Measurements from ENCODE around the gene YDJC. TPM values are rescaled to one million over a fixed set of nuclear protein-coding genes. Genes with fewer than 3 reads are reported as not detected.
A peak's percentile ranks its signal among the peaks of the same experiment; 100 is the strongest.

YDJC gene
- total and polyA plus RNA-seq, 2 of the 4 experiments (the other 2 are of a cell fraction) = 8.1 to 23.6 TPM

DNA sequence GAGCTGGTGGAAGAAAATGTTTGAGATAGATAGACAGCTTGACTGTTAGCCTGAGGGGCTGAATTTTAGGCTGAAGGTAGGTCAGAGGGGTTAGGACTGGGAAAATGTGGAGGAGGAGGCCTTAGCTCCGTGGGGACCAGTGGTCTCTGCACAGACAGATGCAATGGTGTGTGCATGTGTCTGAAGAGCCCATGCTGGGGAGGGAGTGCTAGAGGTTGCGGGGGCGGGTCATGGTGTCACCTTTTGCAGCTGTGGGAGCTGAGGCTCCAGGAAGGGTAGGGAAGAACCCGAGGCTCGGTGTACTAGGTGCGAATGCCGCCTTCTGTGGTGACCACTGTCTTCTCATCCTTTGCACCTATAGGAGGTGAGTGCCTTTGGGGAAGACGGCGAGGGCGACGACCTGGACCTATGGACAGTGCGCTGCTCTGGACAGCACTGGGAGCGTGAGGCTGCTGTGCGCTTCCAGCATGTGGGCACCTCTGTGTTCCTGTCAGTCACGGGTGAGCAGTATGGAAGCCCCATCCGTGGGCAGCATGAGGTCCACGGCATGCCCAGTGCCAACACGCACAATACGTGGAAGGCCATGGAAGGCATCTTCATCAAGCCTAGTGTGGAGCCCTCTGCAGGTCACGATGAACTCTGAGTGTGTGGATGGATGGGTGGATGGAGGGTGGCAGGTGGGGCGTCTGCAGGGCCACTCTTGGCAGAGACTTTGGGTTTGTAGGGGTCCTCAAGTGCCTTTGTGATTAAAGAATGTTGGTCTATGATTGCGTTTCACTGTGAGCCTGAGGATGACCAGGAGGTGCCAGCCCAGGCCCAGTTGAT lies 13.9 kb upstream of the YDJC start (continued):
- TF ChIP-seq RAD21 (IDR thresholded peaks at IDR 0.05; ENCODE audit: low read length) = no peak

DNA sequence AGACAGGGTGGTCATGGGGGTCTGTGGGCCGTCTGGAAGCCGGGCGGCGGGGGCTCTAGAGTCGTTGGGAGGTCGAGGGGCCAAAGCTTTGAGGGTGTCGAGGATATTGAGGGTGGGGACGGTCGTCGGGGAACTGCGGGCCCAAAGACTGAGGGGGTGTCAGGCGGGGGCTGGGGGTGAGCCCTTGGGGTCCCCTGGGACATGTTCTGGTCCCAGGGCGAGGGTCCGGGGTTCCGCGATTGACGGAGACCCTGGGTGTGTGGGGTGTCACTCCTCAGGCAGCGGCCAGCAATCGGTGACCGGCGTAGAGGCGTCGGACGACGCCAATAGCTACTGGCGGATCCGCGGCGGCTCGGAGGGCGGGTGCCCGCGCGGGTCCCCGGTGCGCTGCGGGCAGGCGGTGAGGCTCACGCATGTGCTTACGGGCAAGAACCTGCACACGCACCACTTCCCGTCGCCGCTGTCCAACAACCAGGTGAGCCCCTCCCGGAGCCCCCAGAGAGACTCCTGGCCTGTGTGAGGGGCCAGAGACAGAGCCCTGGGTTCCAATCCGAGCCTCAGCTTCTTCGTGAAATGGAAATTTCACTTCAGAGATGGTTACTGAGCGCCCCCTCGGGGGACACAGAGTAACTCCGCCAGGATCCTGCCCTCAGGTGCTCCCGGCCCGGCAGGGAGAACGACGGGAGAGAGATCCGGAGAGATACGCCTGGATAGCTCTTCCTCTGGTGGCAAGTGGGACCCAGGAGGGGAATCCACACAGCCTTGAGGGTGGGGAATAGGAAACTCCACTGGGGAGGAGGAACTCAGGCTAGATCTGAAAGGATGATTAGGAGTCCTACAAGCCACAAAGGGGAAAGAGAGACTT lies 13.0 kb upstream of the YDJC start:
- DNase-seq (peak; percentile 44), ATAC-seq (ENCODE audit: low read depth) (no peak)
- H2BK5ac ChIP-seq (ENCODE audit: low read depth, low read length, poor library complexity, severe bottlenecking) = no peak overlapping the region
- no peaks in the 10 kb centered on the region for H3K27me3 ChIP-seq (ENCODE audit: control insufficient read depth, insufficient read depth, low read length)
- no peak overlapping the region for H4K5ac ChIP-seq (ENCODE audit: low read depth, low read length)
- H3K14ac ChIP-seq (replicated peaks; ENCODE audit: low read depth, low read length) = no peak overlapping the region; the same call in 1 of the 2 replicates
- H2AK5ac ChIP-seq (ENCODE audit: low read depth, low read length) = no peak overlapping the region
- peaks cover 5% of the 10 kb centered on the region for H3K36me3 ChIP-seq (ENCODE audit: control insufficient read depth, insufficient read depth, low read length)
- dilution Hi-C loops (cut with HindIII; ENCODE audit: low sequenced_read_pairs, unreplicated experiment) (no loop called here), in situ Hi-C loops (cut with MboI; ENCODE audit: low sequenced_read_pairs) (no loop called here), intact Hi-C loops (cut with micrococcal nuclease) (no loop called here)
- H2BK20ac ChIP-seq (ENCODE audit: low read depth, low read length) = no peak overlapping the region
- peak overlapping the region; percentile 73 for H3K9ac ChIP-seq (ENCODE audit: low read depth, low read length)
- 0 out of 2 replicates have a peak, but pooled peaks have one; percentile 9 for TF ChIP-seq MXI1 (IDR thresholded peaks at IDR 0.05; ENCODE audit: borderline replicate concordance, low read depth, low read length)
- peak; percentile 38 for TF ChIP-seq SMC3 (IDR thresholded peaks at IDR 0.05; ENCODE audit: low read depth, low read length)
- TF ChIP-seq, protein P1, sequence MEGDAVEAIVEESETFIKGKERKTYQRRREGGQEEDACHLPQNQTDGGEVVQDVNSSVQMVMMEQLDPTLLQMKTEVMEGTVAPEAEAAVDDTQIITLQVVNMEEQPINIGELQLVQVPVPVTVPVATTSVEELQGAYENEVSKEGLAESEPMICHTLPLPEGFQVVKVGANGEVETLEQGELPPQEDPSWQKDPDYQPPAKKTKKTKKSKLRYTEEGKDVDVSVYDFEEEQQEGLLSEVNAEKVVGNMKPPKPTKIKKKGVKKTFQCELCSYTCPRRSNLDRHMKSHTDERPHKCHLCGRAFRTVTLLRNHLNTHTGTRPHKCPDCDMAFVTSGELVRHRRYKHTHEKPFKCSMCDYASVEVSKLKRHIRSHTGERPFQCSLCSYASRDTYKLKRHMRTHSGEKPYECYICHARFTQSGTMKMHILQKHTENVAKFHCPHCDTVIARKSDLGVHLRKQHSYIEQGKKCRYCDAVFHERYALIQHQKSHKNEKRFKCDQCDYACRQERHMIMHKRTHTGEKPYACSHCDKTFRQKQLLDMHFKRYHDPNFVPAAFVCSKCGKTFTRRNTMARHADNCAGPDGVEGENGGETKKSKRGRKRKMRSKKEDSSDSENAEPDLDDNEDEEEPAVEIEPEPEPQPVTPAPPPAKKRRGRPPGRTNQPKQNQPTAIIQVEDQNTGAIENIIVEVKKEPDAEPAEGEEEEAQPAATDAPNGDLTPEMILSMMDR (conservative IDR thresholded peaks at IDR 0.05; ENCODE audit: low read depth, low read length) = peak; percentile 62
- no peak for TF ChIP-seq NFE2L2 (IDR thresholded peaks at IDR 0.05; ENCODE audit: low read depth, low read length)
- TF ChIP-seq CHD1 (IDR thresholded peaks at IDR 0.05; ENCODE audit: low read depth, low read length) = no peak
- TF ChIP-seq MAZ (IDR thresholded peaks at IDR 0.05; ENCODE audit: borderline replicate concordance, low read depth, low read length) = no peak
- TF ChIP-seq, protein P2, sequence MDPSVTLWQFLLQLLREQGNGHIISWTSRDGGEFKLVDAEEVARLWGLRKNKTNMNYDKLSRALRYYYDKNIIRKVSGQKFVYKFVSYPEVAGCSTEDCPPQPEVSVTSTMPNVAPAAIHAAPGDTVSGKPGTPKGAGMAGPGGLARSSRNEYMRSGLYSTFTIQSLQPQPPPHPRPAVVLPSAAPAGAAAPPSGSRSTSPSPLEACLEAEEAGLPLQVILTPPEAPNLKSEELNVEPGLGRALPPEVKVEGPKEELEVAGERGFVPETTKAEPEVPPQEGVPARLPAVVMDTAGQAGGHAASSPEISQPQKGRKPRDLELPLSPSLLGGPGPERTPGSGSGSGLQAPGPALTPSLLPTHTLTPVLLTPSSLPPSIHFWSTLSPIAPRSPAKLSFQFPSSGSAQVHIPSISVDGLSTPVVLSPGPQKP (IDR thresholded peaks at IDR 0.05; ENCODE audit: borderline replicate concordance, low read depth, low read length) = no peak
- no peak for TF ChIP-seq MAFK (IDR thresholded peaks at IDR 0.05; ENCODE audit: low read depth, low read length)
- peak; percentile 60 for TF ChIP-seq RAD21 (IDR thresholded peaks at IDR 0.05; ENCODE audit: low read length)
- H2BK15ac ChIP-seq (ENCODE audit: low read depth, low read length) = no peak overlapping the region
- peak overlapping the region; percentile 73 for H2AK9ac ChIP-seq (replicated peaks; ENCODE audit: low read depth, low read length, poor library complexity)
- H3K79me1 ChIP-seq (ENCODE audit: low read depth in 1 of 2, low read length in 2 of 2) = peaks cover 6 to 27% of the 10 kb centered on the region in 2 experiments; a peak in 3 of 4 replicates
- no peak overlapping the region for H2BK120ac ChIP-seq (ENCODE audit: low read depth, low read length)
- peak overlapping the region; percentile 53; the same call in 1 of the 2 replicates for H3K27ac ChIP-seq (ENCODE audit: insufficient read depth, low read length)
- ChIA-PET CTCF (interaction anchor here (0.6 to 3.1 kb wide), 5 partner anchors 9 to 351 kb away, joined by 3 to 28 read pairs (median 3); partner anchors contain the start of gene YDJC), POLR2A (ENCODE audit: unreplicated experiment) (no interaction called here)
- H2AFZ ChIP-seq (replicated peaks; ENCODE audit: low read length, poor library complexity) = peak overlapping the region; percentile 98
- 3% methylated on average over 18 of the region's 56 CpGs; no CpG with 5 or more reads in 1 of the 2 experiments for WGBS, 2 experiments (ENCODE audit: extremely low coverage in 2 of 2, insufficient read length in 1 of 2)
- H4K8ac ChIP-seq (ENCODE audit: low read depth in 2 of 2, low read length in 2 of 2) = peak overlapping the region; percentile 71 to 81; a peak in 2 of 4 replicates
- H4K20me1 ChIP-seq (ENCODE audit: insufficient read depth, low read length) = peaks cover 14% of the 10 kb centered on the region
- peak overlapping the region; percentile 87 for H3K4me3 ChIP-seq (ENCODE audit: insufficient read depth, low read depth, low read length)
- no peak overlapping the region for H3K4ac ChIP-seq (ENCODE audit: low read depth, low read length)
- H3K18ac ChIP-seq (ENCODE audit: low read depth, low read length) = no peak overlapping the region
- H3K9me3 ChIP-seq (ENCODE audit: control insufficient read depth, insufficient read depth, low read length) = no peaks in the 10 kb centered on the region
- H4K91ac ChIP-seq (ENCODE audit: insufficient read depth, low read depth, low read length) = no peak overlapping the region
- BruUV-seq (replicated peaks) = no TSS peak
- H3K23ac ChIP-seq (ENCODE audit: low read depth, low read length) = peak overlapping the region; percentile 46; the same call in 1 of the 2 replicates
- peaks cover 5% of the 10 kb centered on the region for H3K9me1 ChIP-seq (ENCODE audit: insufficient read depth, low read length)
- no peak overlapping the region for H3K56ac ChIP-seq (ENCODE audit: extremely low read depth, insufficient read depth, low read length)
- peaks cover 1% of the 10 kb centered on the region; the same call in 1 of the 2 replicates for H3K4me1 ChIP-seq (ENCODE audit: control insufficient read depth, insufficient read depth, low read length)
- H3K4me2 ChIP-seq (ENCODE audit: low read depth, low read length) = peak overlapping the region; percentile 90

All from IMR-90 (cell line).